B cell (primary cell): ENCODE results near the gene KRTAP4-5. TPM values are rescaled to one million over a fixed set of nuclear protein-coding genes. Genes with fewer than 3 reads are reported as not detected.

Experiments used
- ATAC-seq: fragments of 200-7000 bp; cut with Tn5 transposase; one replicate; pipeline ENCODE4 v1.10.0; 2021; ENCODE audit warnings: low read depth, mild to moderate bottlenecking, moderate number of reproducible peaks, moderate library complexity
- CTCF ChIA-PET: fragments of 350-600 bp; sonication (Branson Sonifier 250); formaldehyde crosslinking; loops from one replicate; lab custom pipeline; 2021; ENCODE audit warnings: antibody characterized with exemption, inconsistent platforms; lab: Charles Lee
- POLR2A ChIA-PET: fragments of 350-600 bp; sonication (Branson Sonifier 250); formaldehyde crosslinking; loops from one replicate; lab custom pipeline; 2021; ENCODE audit warnings: antibody characterized with exemption; lab: Charles Lee
- DNase-seq: peaks from one replicate; pipeline ENCODE4 v3.0.0; 2013
- H2AFZ ChIP-seq: 2 replicates; pipeline ENCODE4 v1.6.1; 2012; ENCODE audit warnings: mild to moderate bottlenecking, low read depth, low read length; ENCODE audit not compliant: insufficient read depth, poor library complexity, severe bottlenecking
- H3K27ac ChIP-seq, 2 donors: 1 replicate in 1 of 2; 2 replicates in 1 of 2; pipeline ENCODE4 v1.5.1; 2012 to 2013; ENCODE audit warnings: low read length in 2 of 2, mild to moderate bottlenecking in 2 of 2, moderate library complexity in 1 of 2
- H3K27me3 ChIP-seq, 4 experiments: fragments of 200-600 bp in 1 of 4; sonication (generic) in 1 of 4; replicated peaks in 1 of 4; 1 replicate in 2 of 4; 2 replicates in 2 of 4; pipeline versions ENCODE4 v1.6.1 to v1.7.0; 2013 to 2016; ENCODE audit warnings: low read length in 3 of 4, mild to moderate bottlenecking in 2 of 4, mixed read lengths in 1 of 4, moderate library complexity in 1 of 4; ENCODE audit not compliant: insufficient read depth in 4 of 4, control insufficient read depth in 3 of 4; ENCODE audit errors: control extremely low read depth in 1 of 4
- H3K36me3 ChIP-seq, 2 experiments: replicated peaks in 1 of 2; 1 replicate in 1 of 2; 2 replicates in 1 of 2; pipeline versions ENCODE4 v1.6.1 to v1.7.1; 2013; ENCODE audit warnings: low read length in 1 of 2; ENCODE audit not compliant: insufficient read depth in 2 of 2, control insufficient read depth in 1 of 2; ENCODE audit errors: control extremely low read depth in 1 of 2, extremely low read depth in 1 of 2
- H3K4me1 ChIP-seq, 2 donors: fragments of 200-600 bp in 1 of 2; sonication (generic) in 1 of 2; 1 replicate in 1 of 2; 2 replicates in 1 of 2; pipeline versions ENCODE4 v1.5.1 to v1.6.1; 2013 to 2017; ENCODE audit warnings: low read length in 2 of 2; ENCODE audit not compliant: control insufficient read depth in 2 of 2, insufficient read depth in 2 of 2
- H3K4me2 ChIP-seq: replicated peaks from 2 replicates; pipeline ENCODE3; 2012; ENCODE audit warnings: mild to moderate bottlenecking, low read depth, low read length; ENCODE audit not compliant: poor library complexity, severe bottlenecking
- H3K4me3 ChIP-seq, 5 experiments: fragments of 200-600 bp in 1 of 5; sonication (generic) in 1 of 5; 1 replicate in 3 of 5; 2 replicates in 2 of 5; pipeline versions ENCODE4 v1.5.1 to v1.7.0; 2011 to 2016; ENCODE audit warnings: low read length in 4 of 5, mild to moderate bottlenecking in 4 of 5, low read depth in 2 of 5, control low read depth in 1 of 5, moderate library complexity in 1 of 5; ENCODE audit not compliant: insufficient read depth in 1 of 5; ENCODE audit errors: control extremely low read depth in 1 of 5, extremely low read depth in 1 of 5
- H3K79me2 ChIP-seq: fragments of 200-600 bp; sonication (generic); one replicate; pipeline ENCODE4 v1.6.0; 2016; ENCODE audit warnings: low read length; ENCODE audit not compliant: control insufficient read depth, insufficient read depth
- H3K9ac ChIP-seq: fragments of 200-600 bp; sonication (generic); 2 replicates; pipeline ENCODE4 v1.6.1; 2017; ENCODE audit warnings: mild to moderate bottlenecking, low read length, moderate library complexity
- H3K9me3 ChIP-seq, 3 donors: one replicate each; pipeline versions ENCODE4 v1.6.1 to v1.7.1; 2013; ENCODE audit warnings: low read length in 2 of 3; ENCODE audit not compliant: control insufficient read depth in 2 of 3, insufficient read depth in 1 of 3; ENCODE audit errors: control extremely low read depth in 1 of 3
- H4K20me1 ChIP-seq: 2 replicates; pipeline ENCODE4 v1.6.0; 2012; ENCODE audit warnings: mild to moderate bottlenecking, low read length; ENCODE audit not compliant: insufficient read depth, control insufficient read depth, poor library complexity, severe bottlenecking
- H3K27ac Mint-ChIP-seq: one replicate; pipeline ENCODE4 v1.8.0; 2021; ENCODE audit warnings: mixed read lengths
- H3K27me3 Mint-ChIP-seq: one replicate; pipeline ENCODE4 v1.8.0; 2021; ENCODE audit warnings: mixed read lengths
- H3K4me1 Mint-ChIP-seq: one replicate; pipeline ENCODE4 v1.8.0; 2021; ENCODE audit warnings: mixed read lengths
- H3K4me3 Mint-ChIP-seq: one replicate; pipeline ENCODE4 v1.8.0; 2021; ENCODE audit warnings: mixed read lengths
- H3K9me3 Mint-ChIP-seq: one replicate; pipeline ENCODE4 v1.8.0; 2022; ENCODE audit warnings: mixed read lengths; ENCODE audit not compliant: insufficient read depth
- EZH2 ChIP-seq: IDR thresholded peaks from 2 replicates; pipeline ENCODE4 v1.6.1; 2012; ENCODE audit warnings: borderline replicate concordance, low read depth, mild to moderate bottlenecking, moderate library complexity, low read length; ENCODE audit not compliant: insufficient read depth, poor library complexity, severe bottlenecking
- WGBS: methylation state at CpG from one replicate; pipeline ENCODE4 v1.1.5; 2013; ENCODE audit warnings: missing lambda C conversion rate; ENCODE audit not compliant: insufficient coverage; 5-methylcytosine and 5-hydroxymethylcytosine counted together
- intact Hi-C: fragments of 100-400 bp; cut with micrococcal nuclease; formaldehyde crosslinking; loops from one replicate; pipeline ENCODE4 v1.10.0; 2022
- polyA plus RNA-seq: library from polyadenylated mRNA; depleted of rRNA; stranded (reverse); fragments of >200 nt; gene quantifications from 2 replicates; pipeline ENCODE4 v1.2.3, GENCODE V29; 2012
- total RNA-seq, 2 donors: library from RNA; stranded (reverse); fragments of 120-200 nt in 1 of 2; gene quantifications; 1 replicate in 1 of 2; 2 replicates in 1 of 2; pipeline versions ENCODE4 v1.2.3 to v1.2.4, GENCODE V29; 2013 to 2022
- TF ChIP-seq, protein P1 (sequence below): fragments of 200-600 bp; IDR thresholded peaks from one replicate; pipeline ENCODE4 v1.8.0; 2022; ENCODE audit warnings: antibody characterized with exemption, mild to moderate bottlenecking

The KRTAP4-5 gene
- total and polyA plus RNA-seq, 2 donors (not counting 1 experiment from before 2014, with no cell fraction given), result not detected

DNA sequence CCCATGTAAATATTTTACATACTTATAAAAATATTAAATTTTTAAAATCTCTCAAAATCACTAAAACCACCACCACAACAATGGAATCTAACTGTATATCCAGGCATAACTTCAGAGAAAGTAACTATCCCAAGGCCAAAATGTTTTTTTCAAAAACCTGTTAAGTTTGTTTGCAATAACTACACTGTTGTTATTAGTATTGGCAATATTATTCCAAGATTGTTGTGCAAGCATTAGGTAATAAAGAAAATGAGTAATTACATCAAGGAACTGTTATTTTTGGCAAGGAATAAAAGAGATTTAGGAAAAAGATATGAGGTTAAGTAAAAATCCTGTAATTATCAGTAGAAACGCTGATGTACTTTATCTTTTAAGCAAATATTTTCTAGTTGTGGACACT, 22.3 kb downstream of the KRTAP4-5 start:
- Histone ChIP-seq H3K27ac (no peak overlapping the region), H2AFZ (no peak overlapping the region), H3K4me1 (peaks cover 15 to 24% of the 10 kb centered on the region in 2 donors), H3K4me3 (no peak overlapping the region), H3K9ac (no peak overlapping the region), H3K79me2 (no peaks in the 10 kb centered on the region), H3K27me3 (no peaks in the 10 kb centered on the region), H3K4me2 (no peak overlapping the region), H3K36me3 (no peaks in the 10 kb centered on the region), H4K20me1 (no peaks in the 10 kb centered on the region), H3K9me3 (no peaks in the 10 kb centered on the region)
- no peaks in the 10 kb centered on the region for H3K9me3 Mint-ChIP-seq
- CTCF ChIA-PET, result no interaction called here
- intact Hi-C loops, result no loop called here
- H3K27me3 Mint-ChIP-seq, result peaks cover 10% of the 10 kb centered on the region
- peaks cover 7% of the 10 kb centered on the region for H3K4me1 Mint-ChIP-seq
- ATAC-seq (no peak), DNase-seq (no peak)
- whole genome bisulfite sequencing, result no CpG with 5 or more reads among the region's 1 CpG
- H3K4me3 Mint-ChIP-seq, result no peak overlapping the region
- TF ChIP-seq, protein P1, sequence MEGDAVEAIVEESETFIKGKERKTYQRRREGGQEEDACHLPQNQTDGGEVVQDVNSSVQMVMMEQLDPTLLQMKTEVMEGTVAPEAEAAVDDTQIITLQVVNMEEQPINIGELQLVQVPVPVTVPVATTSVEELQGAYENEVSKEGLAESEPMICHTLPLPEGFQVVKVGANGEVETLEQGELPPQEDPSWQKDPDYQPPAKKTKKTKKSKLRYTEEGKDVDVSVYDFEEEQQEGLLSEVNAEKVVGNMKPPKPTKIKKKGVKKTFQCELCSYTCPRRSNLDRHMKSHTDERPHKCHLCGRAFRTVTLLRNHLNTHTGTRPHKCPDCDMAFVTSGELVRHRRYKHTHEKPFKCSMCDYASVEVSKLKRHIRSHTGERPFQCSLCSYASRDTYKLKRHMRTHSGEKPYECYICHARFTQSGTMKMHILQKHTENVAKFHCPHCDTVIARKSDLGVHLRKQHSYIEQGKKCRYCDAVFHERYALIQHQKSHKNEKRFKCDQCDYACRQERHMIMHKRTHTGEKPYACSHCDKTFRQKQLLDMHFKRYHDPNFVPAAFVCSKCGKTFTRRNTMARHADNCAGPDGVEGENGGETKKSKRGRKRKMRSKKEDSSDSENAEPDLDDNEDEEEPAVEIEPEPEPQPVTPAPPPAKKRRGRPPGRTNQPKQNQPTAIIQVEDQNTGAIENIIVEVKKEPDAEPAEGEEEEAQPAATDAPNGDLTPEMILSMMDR, result no peak
- TF ChIP-seq EZH2, result no peak
- POLR2A ChIA-PET, result no interaction called here
- H3K27ac Mint-ChIP-seq, result no peak overlapping the region

DNA sequence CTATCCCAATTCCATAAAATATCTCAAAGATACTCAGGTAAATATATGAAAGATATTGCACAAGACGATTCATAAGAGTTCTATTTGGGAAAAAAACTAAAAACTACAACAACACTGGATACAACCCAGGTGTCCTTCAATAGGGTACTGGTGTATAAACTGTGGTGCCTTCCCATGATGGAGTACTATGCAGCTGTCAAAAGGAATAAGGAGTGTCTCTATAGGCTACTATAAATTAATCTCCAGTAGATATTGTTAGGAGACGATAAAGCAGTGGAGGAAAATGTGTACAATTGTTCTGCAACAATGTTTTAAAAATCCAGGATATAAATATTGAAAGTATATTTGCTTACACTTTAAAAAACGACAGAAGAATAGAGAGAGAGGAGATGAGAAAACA, 23.2 kb downstream of the KRTAP4-5 start:
- POLR2A ChIA-PET, result no interaction called here
- peaks cover 10% of the 10 kb centered on the region for H3K27me3 Mint-ChIP-seq
- peaks cover 21 to 24% of the 10 kb centered on the region in 2 donors for H3K4me1 ChIP-seq
- no peak overlapping the region for H3K4me3 Mint-ChIP-seq
- intact Hi-C loops, result no loop called here
- no peak overlapping the region for H3K9ac ChIP-seq
- no peak overlapping the region for H3K4me2 ChIP-seq
- ATAC-seq (no peak), DNase-seq (no peak)
- H3K4me3 ChIP-seq, result no peak overlapping the region
- H3K27ac ChIP-seq, result no peak overlapping the region
- no CpG with 5 or more reads among the region's 3 CpGs for whole genome bisulfite sequencing
- peaks cover 5% of the 10 kb centered on the region for H3K4me1 Mint-ChIP-seq
- peaks cover 0 to 5% (median 3%) of the 10 kb centered on the region in 3 donors for H3K9me3 ChIP-seq
- no peaks in the 10 kb centered on the region for H3K79me2 ChIP-seq
- H3K27ac Mint-ChIP-seq, result no peak overlapping the region
- H4K20me1 ChIP-seq, result no peaks in the 10 kb centered on the region
- no peaks in the 10 kb centered on the region for H3K9me3 Mint-ChIP-seq
- H3K27me3 ChIP-seq, result no peaks in the 10 kb centered on the region
- CTCF ChIA-PET, result no interaction called here
- no peak for TF ChIP-seq EZH2
- TF ChIP-seq, protein P1, result no peak
- no peak overlapping the region for H2AFZ ChIP-seq
- no peaks in the 10 kb centered on the region for H3K36me3 ChIP-seq
